Neural cell (in vitro differentiated cells): ENCODE results near the gene NPDC1. TPM values are rescaled to one million over a fixed set of nuclear protein-coding genes. Genes with fewer than 3 reads are reported as not detected.

Experiments used
- H2AFZ ChIP-seq: fragments of 200-600, 300-800 bp; sonication (generic), shearing (Covaris generic); 2 replicates; pipeline ENCODE4 v1.6.0; 2014; ENCODE audit warnings: low read depth, mild to moderate bottlenecking, antibody characterized with exemption, low read length, moderate library complexity
- H3F3A ChIP-seq: fragments of 200-600 bp; shearing (Covaris generic); 2 replicates; pipeline ENCODE4 v1.6.1; 2016; ENCODE audit warnings: mild to moderate bottlenecking, moderate library complexity, mixed read lengths, antibody characterized with exemption, low read length; ENCODE audit not compliant: insufficient read depth, poor library complexity, severe bottlenecking
- H3K27ac ChIP-seq: fragments of 200-600, 300-800 bp; sonication (generic), shearing (Covaris generic); 2 replicates; pipeline ENCODE4 v1.5.1; 2014; ENCODE audit warnings: mild to moderate bottlenecking, low read length, moderate library complexity
- H3K27me3 ChIP-seq: fragments of 300-800, 200-600 bp; sonication (generic), shearing (Covaris generic); 2 replicates; pipeline ENCODE4 v1.6.0; 2014; ENCODE audit warnings: mild to moderate bottlenecking, low read depth, low read length, moderate library complexity; ENCODE audit not compliant: insufficient read depth
- H3K36me3 ChIP-seq: fragments of 300-800, 200-600 bp; sonication (generic), shearing (Covaris generic); 2 replicates; pipeline ENCODE4 v1.5.1; 2014; ENCODE audit warnings: mild to moderate bottlenecking, antibody characterized with exemption, low read length, moderate library complexity; ENCODE audit not compliant: insufficient read depth
- H3K4me2 ChIP-seq: fragments of 300-800, 200-600 bp; sonication (generic), shearing (Covaris generic); 2 replicates; pipeline ENCODE4 v1.6.0; 2014; ENCODE audit warnings: mild to moderate bottlenecking, low read length
- H3K4me3 ChIP-seq: fragments of 300-800, 200-600 bp; sonication (generic), shearing (Covaris generic); 2 replicates; pipeline ENCODE4 v1.5.1; 2014; ENCODE audit warnings: mild to moderate bottlenecking, low read length, moderate library complexity
- H3K79me2 ChIP-seq: fragments of 200-600 bp; shearing (Covaris generic); replicated peaks from 2 replicates; pipeline ENCODE4 v1.6.0; 2014; ENCODE audit warnings: mild to moderate bottlenecking, low read length, moderate library complexity; ENCODE audit not compliant: insufficient read depth
- H3K9ac ChIP-seq: fragments of 300-800, 200-600 bp; sonication (generic), shearing (Covaris generic); 2 replicates; pipeline ENCODE4 v1.6.1; 2016; ENCODE audit warnings: mild to moderate bottlenecking, low read length, mixed read lengths
- H3K9me2 ChIP-seq: fragments of 200-600 bp; shearing (Covaris generic); 2 replicates; pipeline ENCODE4 v1.6.1; 2016; ENCODE audit warnings: mild to moderate bottlenecking, low read length, mixed read lengths; ENCODE audit not compliant: insufficient read depth
- H3K9me3 ChIP-seq: fragments of 200-600, 300-800 bp; sonication (generic), shearing (Covaris generic); 2 replicates; pipeline ENCODE4 v1.6.1; 2016; ENCODE audit warnings: mild to moderate bottlenecking, mixed run types, low read length, moderate library complexity, mixed read lengths
- H4K20me1 ChIP-seq: fragments of 200-600 bp; shearing (Covaris generic); 2 replicates; pipeline ENCODE4 v1.6.1; 2016; ENCODE audit warnings: mild to moderate bottlenecking, mixed run types; ENCODE audit not compliant: insufficient read depth
- CTCF ChIP-seq: fragments of 450-650 bp; IDR thresholded peaks from 2 replicates; pipeline ENCODE4 v1.5.1; 2014; ENCODE audit warnings: antibody characterized with exemption, mild to moderate bottlenecking, moderate library complexity; ENCODE audit not compliant: poor library complexity, severe bottlenecking
- EZH2 ChIP-seq: fragments of 200-600, 300-800 bp; shearing (Covaris generic), sonication (generic); IDR thresholded peaks from 2 replicates; pipeline ENCODE4 v1.6.1; 2014; ENCODE audit warnings: antibody characterized with exemption, low read length, borderline replicate concordance, mild to moderate bottlenecking; ENCODE audit not compliant: insufficient read depth, poor library complexity, severe bottlenecking
- MXI1 ChIP-seq: fragments of 450-650 bp; conservative IDR thresholded peaks from 2 replicates; pipeline ENCODE4 v1.6.1; 2014; ENCODE audit warnings: antibody characterized with exemption, mild to moderate bottlenecking; ENCODE audit not compliant: poor library complexity, severe bottlenecking
- POLR2AphosphoS5 ChIP-seq: IDR thresholded peaks from 2 replicates; pipeline ENCODE4 v1.6.1; 2012
- RAD21 ChIP-seq: fragments of 450-650 bp; conservative IDR thresholded peaks from 2 replicates; pipeline ENCODE4 v1.6.1; 2014; ENCODE audit warnings: antibody characterized with exemption, mild to moderate bottlenecking, moderate library complexity
- REST ChIP-seq: IDR thresholded peaks from 2 replicates; pipeline ENCODE4 v1.6.1; 2012; ENCODE audit warnings: borderline replicate concordance
- SMC3 ChIP-seq: fragments of 450-650 bp; conservative IDR thresholded peaks from 2 replicates; pipeline ENCODE4 v1.6.1; 2014; ENCODE audit warnings: antibody characterized with exemption, mild to moderate bottlenecking, moderate library complexity; ENCODE audit not compliant: poor library complexity
- TAF1 ChIP-seq: IDR thresholded peaks from 2 replicates; pipeline ENCODE4 v1.6.1; 2012; ENCODE audit warnings: low read depth
- polyA plus RNA-seq: library from polyadenylated mRNA; depleted of rRNA; stranded (reverse); fragments of >200 nt; gene quantifications from 2 replicates; pipeline ENCODE4 v1.2.3, GENCODE V29; 2014

NPDC1 gene
- polyA plus RNA-seq, 1 donor from 2014 or later = 161 TPM

GRCh38 chr9:137039611-137040366 lies 6.2 kb downstream of the NPDC1 start:
- H3K27ac ChIP-seq = no peak overlapping the region
- peaks cover 8% of the 10 kb centered on the region for H4K20me1 ChIP-seq
- H3K9me2 ChIP-seq = no peaks in the 10 kb centered on the region
- no peaks in the 10 kb centered on the region for H3K9me3 ChIP-seq
- H2AFZ ChIP-seq = no peak overlapping the region
- H3K36me3 ChIP-seq = no peaks in the 10 kb centered on the region
- peaks cover 14% of the 10 kb centered on the region for H3K79me2 ChIP-seq
- H3F3A ChIP-seq = no peaks in the 10 kb centered on the region
- no peaks in the 10 kb centered on the region for H3K27me3 ChIP-seq
- no peak overlapping the region for H3K4me2 ChIP-seq
- H3K9ac ChIP-seq = no peak overlapping the region
- no peak overlapping the region for H3K4me3 ChIP-seq
- TF ChIP-seq RAD21 (no peak), SMC3 (no peak), MXI1 (no peak), POLR2AphosphoS5 (no peak), CTCF (no peak), REST (no peak), TAF1 (no peak), EZH2 (no peak)

GRCh38 chr9:137038916-137039315 lies 7.1 kb downstream of the NPDC1 start:
- Histone ChIP-seq H3K4me2 (no peak overlapping the region), H3K27ac (no peak overlapping the region), H2AFZ (no peak overlapping the region), H3K27me3 (no peaks in the 10 kb centered on the region), H3K36me3 (no peaks in the 10 kb centered on the region), H3K79me2 (peaks cover 5% of the 10 kb centered on the region), H4K20me1 (no peaks in the 10 kb centered on the region), H3K9me2 (no peaks in the 10 kb centered on the region), H3F3A (no peaks in the 10 kb centered on the region), H3K9ac (no peak overlapping the region), H3K4me3 (no peak overlapping the region), H3K9me3 (no peaks in the 10 kb centered on the region)
- TF ChIP-seq MXI1 (no peak), TAF1 (no peak), REST (no peak)
